Measurements from ENCODE around the gene ZNF787. TPM values are rescaled to one million over a fixed set of nuclear protein-coding genes. Genes with fewer than 3 reads are reported as not detected.

The ZNF787 gene
- total and polyA plus RNA-seq, 2 of the 13 experiments (the other 11 are each of a cell fraction or from before 2014, with no cell fraction given): 15.1 to 42.8 TPM

DNA sequence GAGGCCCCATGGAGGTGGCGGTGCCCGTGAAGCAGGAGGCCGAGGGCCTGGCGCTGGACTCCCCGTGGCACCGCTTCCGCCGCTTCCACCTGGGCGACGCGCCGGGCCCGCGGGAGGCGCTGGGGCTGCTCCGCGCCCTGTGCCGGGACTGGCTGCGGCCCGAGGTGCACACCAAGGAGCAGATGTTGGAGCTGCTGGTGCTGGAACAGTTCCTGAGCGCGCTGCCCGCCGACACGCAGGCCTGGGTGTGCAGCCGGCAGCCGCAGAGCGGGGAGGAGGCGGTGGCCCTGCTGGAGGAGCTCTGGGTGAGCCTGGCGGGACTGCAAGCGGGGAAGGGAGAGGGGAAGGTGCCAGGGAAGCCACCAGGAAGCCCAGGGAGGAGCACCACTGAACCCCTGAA, 25.8 kb upstream of the ZNF787 start:
- no TSS peak for BruUV-seq (replicated peaks)
- Histone ChIP-seq H3K4me2 (ENCODE audit: low read depth, low read length) (no peak overlapping the region), H3K79me2 (ENCODE audit: insufficient read depth, low read length) (peaks cover 51% of the 10 kb centered on the region), H4K20me1 (ENCODE audit: insufficient read depth, low read length) (peaks cover 16% of the 10 kb centered on the region; the same call in 1 of the 2 replicates), H3K4me1 (ENCODE audit: insufficient read depth, low read length) (peaks cover 43% of the 10 kb centered on the region), H3K27ac (ENCODE audit: extremely low read length, insufficient read depth, low read length) (no peak overlapping the region), H3K4me3 (replicated peaks in 1 of 3; ENCODE audit: insufficient read depth in 1 of 3, low read depth in 2 of 3, low read length in 3 of 3) (no peak overlapping the region), H3K9me3 (ENCODE audit: low read length) (no peaks in the 10 kb centered on the region), H3K27me3 (ENCODE audit: control insufficient read depth in 1 of 2, insufficient read depth in 2 of 2, low read length in 2 of 2) (no peaks in the 10 kb centered on the region; a peak in 1 of 5 replicates), H3K9ac (ENCODE audit: insufficient read depth, low read depth, low read length) (no peak overlapping the region), H3K36me3 (replicated peaks in 1 of 2; ENCODE audit: control insufficient read depth in 1 of 2, insufficient read depth in 2 of 2, low read length in 2 of 2) (peaks cover 8 to 34% of the 10 kb centered on the region in 2 experiments; a peak in 4 of 5 replicates), H2AFZ (ENCODE audit: low read length) (no peak overlapping the region)
- intact Hi-C loops (cut with micrococcal nuclease; ENCODE audit: unreplicated experiment): no loop called here
- CTCF ChIA-PET (ENCODE audit: low intra/inter-chr PET ratio, low total read pairs): no interaction called here
- in situ Hi-C loops (cut with HindIII; ENCODE audit: extremely low pct_ligation_motif_present, low pct_unique_long_range_greater_than_20kb): no loop called here
- no peak for DNase-seq (ENCODE audit: low spot score)
- 100% methylated on average over 9 of the region's 31 CpGs for WGBS (ENCODE audit: low lambda C conversion rate)
- no peak for FAIRE-seq
- peak; percentile 84 for TF ChIP-seq RBFOX2 (IDR thresholded peaks at IDR 0.05; ENCODE audit: low read depth, low read length)
- no peak for TF ChIP-seq ZNF446 (CRISPR knock-in tag; IDR thresholded peaks at IDR 0.05)
- TF ChIP-seq, protein P1, sequence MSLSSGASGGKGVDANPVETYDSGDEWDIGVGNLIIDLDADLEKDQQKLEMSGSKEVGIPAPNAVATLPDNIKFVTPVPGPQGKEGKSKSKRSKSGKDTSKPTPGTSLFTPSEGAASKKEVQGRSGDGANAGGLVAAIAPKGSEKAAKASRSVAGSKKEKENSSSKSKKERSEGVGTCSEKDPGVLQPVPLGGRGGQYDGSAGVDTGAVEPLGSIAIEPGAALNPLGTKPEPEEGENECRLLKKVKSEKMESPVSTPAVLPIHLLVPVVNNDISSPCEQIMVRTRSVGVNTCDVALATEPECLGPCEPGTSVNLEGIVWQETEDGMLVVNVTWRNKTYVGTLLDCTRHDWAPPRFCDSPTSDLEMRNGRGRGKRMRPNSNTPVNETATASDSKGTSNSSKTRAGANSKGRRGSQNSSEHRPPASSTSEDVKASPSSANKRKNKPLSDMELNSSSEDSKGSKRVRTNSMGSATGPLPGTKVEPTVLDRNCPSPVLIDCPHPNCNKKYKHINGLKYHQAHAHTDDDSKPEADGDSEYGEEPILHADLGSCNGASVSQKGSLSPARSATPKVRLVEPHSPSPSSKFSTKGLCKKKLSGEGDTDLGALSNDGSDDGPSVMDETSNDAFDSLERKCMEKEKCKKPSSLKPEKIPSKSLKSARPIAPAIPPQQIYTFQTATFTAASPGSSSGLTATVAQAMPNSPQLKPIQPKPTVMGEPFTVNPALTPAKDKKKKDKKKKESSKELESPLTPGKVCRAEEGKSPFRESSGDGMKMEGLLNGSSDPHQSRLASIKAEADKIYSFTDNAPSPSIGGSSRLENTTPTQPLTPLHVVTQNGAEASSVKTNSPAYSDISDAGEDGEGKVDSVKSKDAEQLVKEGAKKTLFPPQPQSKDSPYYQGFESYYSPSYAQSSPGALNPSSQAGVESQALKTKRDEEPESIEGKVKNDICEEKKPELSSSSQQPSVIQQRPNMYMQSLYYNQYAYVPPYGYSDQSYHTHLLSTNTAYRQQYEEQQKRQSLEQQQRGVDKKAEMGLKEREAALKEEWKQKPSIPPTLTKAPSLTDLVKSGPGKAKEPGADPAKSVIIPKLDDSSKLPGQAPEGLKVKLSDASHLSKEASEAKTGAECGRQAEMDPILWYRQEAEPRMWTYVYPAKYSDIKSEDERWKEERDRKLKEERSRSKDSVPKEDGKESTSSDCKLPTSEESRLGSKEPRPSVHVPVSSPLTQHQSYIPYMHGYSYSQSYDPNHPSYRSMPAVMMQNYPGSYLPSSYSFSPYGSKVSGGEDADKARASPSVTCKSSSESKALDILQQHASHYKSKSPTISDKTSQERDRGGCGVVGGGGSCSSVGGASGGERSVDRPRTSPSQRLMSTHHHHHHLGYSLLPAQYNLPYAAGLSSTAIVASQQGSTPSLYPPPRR (CRISPR knock-in tag; IDR thresholded peaks at IDR 0.05; ENCODE audit: borderline replicate concordance): no peak
- TF ChIP-seq, protein P2, sequence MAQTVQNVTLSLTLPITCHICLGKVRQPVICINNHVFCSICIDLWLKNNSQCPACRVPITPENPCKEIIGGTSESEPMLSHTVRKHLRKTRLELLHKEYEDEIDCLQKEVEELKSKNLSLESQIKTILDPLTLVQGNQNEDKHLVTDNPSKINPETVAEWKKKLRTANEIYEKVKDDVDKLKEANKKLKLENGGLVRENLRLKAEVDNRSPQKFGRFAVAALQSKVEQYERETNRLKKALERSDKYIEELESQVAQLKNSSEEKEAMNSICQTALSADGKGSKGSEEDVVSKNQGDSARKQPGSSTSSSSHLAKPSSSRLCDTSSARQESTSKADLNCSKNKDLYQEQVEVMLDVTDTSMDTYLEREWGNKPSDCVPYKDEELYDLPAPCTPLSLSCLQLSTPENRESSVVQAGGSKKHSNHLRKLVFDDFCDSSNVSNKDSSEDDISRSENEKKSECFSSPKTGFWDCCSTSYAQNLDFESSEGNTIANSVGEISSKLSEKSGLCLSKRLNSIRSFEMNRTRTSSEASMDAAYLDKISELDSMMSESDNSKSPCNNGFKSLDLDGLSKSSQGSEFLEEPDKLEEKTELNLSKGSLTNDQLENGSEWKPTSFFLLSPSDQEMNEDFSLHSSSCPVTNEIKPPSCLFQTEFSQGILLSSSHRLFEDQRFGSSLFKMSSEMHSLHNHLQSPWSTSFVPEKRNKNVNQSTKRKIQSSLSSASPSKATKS (CRISPR knock-in tag; IDR thresholded peaks at IDR 0.05): no peak
- TF ChIP-seq AGO2 (optimal IDR thresholded peaks at IDR 0.05; ENCODE audit: low read depth, low read length): peak; percentile 77
- no peak for ATAC-seq
- POLR2A ChIA-PET: interaction anchor here (2.4 kb wide), 1 partner anchor 26 kb away, joined by 7 read pairs; the partner anchor contains the start of gene ZNF787

Measured in HepG2 (cell line).